ENCODE measurements around the gene FLNC. TPM values are rescaled to one million over a fixed set of nuclear protein-coding genes. Genes with fewer than 3 reads are reported as not detected.

The FLNC gene
- total and polyA plus RNA-seq, 9 of the 15 experiments (the other 6 are each of a cell fraction or from before 2014, with no cell fraction given): 0.90 to 155 (median 28.8) TPM

- TF ChIP-seq ATF3 (IDR thresholded peaks at IDR 0.05) (no peak), ATF3 (CRISPR knock-in tag; conservative IDR thresholded peaks at IDR 0.05) (no peak), SMARCA5 (IDR thresholded peaks at IDR 0.05) (no peak), ZNF764 (CRISPR knock-in tag; IDR thresholded peaks at IDR 0.05; ENCODE audit: low read depth) (no peak), RBFOX2 (IDR thresholded peaks at IDR 0.05; ENCODE audit: low read depth, low read length) (peak; percentile 13), PPARD (CRISPR knock-in tag; IDR thresholded peaks at IDR 0.05) (no peak), ZNF143 (CRISPR knock-in tag; IDR thresholded peaks at IDR 0.05) (0 out of 2 replicates have a peak, but pooled peaks have one; percentile 24), CBX8 (IDR thresholded peaks at IDR 0.05; ENCODE audit: borderline replicate concordance, extremely low read depth, low read depth, low read length, poor library complexity, severe bottlenecking) (no peak), ZBTB7A (IDR thresholded peaks at IDR 0.05; ENCODE audit: borderline replicate concordance, control insufficient read depth, low read depth, low read length) (no peak), RUNX1 (IDR thresholded peaks at IDR 0.05; ENCODE audit: low read depth) (no peak), ZBTB11 (CRISPR knock-in tag; IDR thresholded peaks at IDR 0.05) (no peak), HSF4 (CRISPR knock-in tag; IDR thresholded peaks at IDR 0.05; ENCODE audit: borderline replicate concordance) (no peak), CBX1 (IDR thresholded peaks at IDR 0.05; ENCODE audit: low read depth) (no peak)
Measured at GRCh38 chr7:128842674-128843641, 12.8 kb downstream of the FLNC start (continued).
